HG03064 (cell line): ENCODE measurements around the gene SP6.

Experiments used
- ATAC-seq: cut with Tn5 transposase; IDR thresholded peaks from one replicate; pipeline ENCODE4 v1.9.1; 2021; ENCODE audit warnings: low read depth; ENCODE audit not compliant: unreplicated experiment

The SP6 gene

GRCh38 chr17:47879776-47880454 is 29.0 kb upstream of the SP6 start:
- ATAC-seq: no peak

GRCh38 chr17:47879028-47879585 is 28.1 kb upstream of the SP6 start:
- no peak for ATAC-seq

- ATAC-seq: no peak
Measured at GRCh38 chr17:47878203-47879027, 27.5 kb upstream of the SP6 start.

GRCh38 chr17:47877368-47878034 is 26.5 kb upstream of the SP6 start:
- ATAC-seq: no peak

GRCh38 chr17:47875011-47875985 is 24.3 kb upstream of the SP6 start:
- no peak for ATAC-seq

- no peak for ATAC-seq
Measured at GRCh38 chr17:47873200-47874090, 22.5 kb upstream of the SP6 start.

- ATAC-seq: no peak
Measured at GRCh38 chr17:47872651-47873161, 21.7 kb upstream of the SP6 start.

GRCh38 chr17:47872019-47872650 is 21.2 kb upstream of the SP6 start:
- ATAC-seq: no peak

- ATAC-seq: no peak
Measured at GRCh38 chr17:47871048-47871447, 20.1 kb upstream of the SP6 start.

GRCh38 chr17:47870056-47870455 is 19.1 kb upstream of the SP6 start:
- no peak for ATAC-seq

GRCh38 chr17:47869114-47869513 is 18.2 kb upstream of the SP6 start:
- ATAC-seq: no peak

GRCh38 chr17:47867813-47868533 is 17.0 kb upstream of the SP6 start:
- no peak for ATAC-seq

GRCh38 chr17:47866941-47867340 is 16.0 kb upstream of the SP6 start:
- no peak for ATAC-seq

GRCh38 chr17:47864791-47865216 is 13.8 kb upstream of the SP6 start:
- no peak for ATAC-seq

GRCh38 chr17:47862621-47863440 is 11.9 kb upstream of the SP6 start:
- ATAC-seq: no peak

GRCh38 chr17:47860386-47860785 is 9.4 kb upstream of the SP6 start:
- no peak for ATAC-seq
